Measurements from ENCODE around the gene H2BK1.

H2BK1 gene

DNA sequence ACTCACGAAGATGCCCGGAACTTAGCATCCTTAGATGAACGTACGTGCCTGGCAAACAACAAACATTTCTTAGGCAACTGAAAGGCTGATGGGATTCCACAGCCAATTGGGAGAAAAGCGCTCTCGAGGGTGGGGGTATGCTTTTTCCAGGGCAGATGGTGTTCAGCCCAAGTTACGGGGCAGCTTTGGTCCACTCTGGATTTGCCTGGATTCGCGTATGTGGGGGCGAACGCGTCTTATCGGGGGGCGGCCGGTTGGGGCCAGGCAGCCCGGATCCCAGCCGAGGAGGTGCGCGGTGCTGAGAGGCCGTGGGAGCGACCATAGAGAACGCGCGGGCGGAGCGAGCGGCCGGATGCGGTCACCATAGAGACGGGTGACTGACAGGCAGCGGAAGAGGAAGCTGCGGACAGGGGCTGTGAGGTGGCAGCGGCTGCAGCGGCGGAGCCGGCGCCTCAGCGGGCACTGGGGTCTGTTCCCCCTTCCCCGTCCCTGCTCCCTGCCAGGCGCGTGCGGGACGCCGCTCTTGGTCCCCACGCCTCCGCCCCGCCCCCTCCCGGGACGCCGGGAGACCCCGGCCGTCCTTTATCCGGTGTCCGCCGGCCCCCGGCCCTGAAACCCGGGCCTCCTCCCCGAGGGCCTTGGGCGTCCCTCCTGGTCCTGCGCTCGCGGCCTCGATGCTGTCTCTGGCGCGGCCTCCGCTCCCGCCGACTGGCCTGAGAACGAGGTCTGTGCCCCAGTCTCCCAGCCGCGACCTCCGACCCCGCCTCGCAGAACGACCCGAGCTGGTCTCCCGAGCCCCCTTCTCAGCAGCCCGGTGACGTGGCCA is 22.0 kb upstream of the H2BK1 start, which contains the start of gene CHPF2:
CHPF2 (plus strand) TSS at position 393 of the 826 bp plus-strand sequence. CDS start 1,529 bp downstream, outside the sequence.
- peak; percentile 84 for DNase-seq

DNA sequence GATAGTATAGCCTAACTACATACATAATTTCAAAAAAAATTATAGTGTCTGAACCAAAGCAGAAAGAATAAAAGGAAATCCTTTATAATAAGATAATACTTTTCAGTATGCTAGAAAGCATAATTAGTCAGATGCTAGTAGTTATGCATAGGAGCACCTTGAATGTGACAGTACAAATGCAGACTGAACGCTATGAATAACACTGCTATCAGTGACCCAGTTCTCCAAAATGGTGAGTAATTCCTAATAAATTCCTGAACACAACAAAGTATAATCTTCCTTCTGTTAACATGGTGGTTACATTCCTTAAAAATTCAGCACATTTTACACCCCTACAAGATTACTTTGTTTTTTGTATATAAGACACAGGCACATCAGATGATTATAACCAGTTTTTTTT is 20.8 kb upstream of the H2BK1 start:
- DNase-seq = no peak

- DNase-seq = no peak
Measured at GRCh38 chr7:151229249-151229648, 19.0 kb upstream of the H2BK1 start.

DNA sequence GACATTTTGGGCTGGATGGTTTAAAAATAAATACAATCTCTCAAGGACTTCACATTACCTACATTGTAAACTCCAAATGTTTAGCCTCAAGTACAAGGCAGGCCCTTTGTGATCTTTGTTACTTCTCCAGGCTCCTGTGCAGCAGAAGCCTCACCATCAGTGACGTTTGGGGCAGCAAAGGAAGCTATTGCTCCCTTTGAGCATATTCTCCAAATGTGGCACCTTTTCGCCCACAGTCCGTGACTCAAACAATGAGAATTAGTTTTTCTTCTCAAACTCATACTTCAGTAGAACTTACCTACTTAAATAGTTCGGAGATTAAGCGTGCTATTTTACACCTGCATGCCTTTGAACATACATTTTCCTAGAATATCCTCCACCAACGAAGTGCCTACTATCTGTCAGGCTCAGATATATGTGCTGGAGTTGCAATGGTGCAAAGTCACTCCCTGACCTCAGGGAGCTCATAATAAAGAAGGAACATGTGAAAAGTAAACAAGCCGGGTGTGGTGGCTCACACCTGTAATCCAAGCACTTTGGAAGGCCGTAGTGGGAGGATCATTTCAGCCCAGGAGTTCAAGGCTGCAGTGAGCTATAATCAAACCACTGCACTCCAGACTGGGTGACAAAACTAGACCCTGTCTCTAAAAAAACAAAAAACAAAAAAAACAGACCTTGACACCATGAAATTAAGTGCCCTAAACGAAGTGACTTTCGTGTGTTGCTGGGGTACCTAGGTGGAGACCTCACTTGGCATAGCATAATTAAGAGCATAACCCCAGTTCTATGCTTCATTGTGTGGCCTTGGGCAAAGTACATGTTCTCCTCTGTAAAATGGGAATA is 18.0 kb upstream of the H2BK1 start:
- DNase-seq = no peak

GRCh38 chr7:151226875-151227782 is 16.8 kb upstream of the H2BK1 start, which contains the start of gene ABCF2:
Gene ABCF2 (minus strand): TSS chr7:151227205. CDS start chr7:151226458, 747 bp downstream.
- DNase-seq = peak; percentile 87

DNA sequence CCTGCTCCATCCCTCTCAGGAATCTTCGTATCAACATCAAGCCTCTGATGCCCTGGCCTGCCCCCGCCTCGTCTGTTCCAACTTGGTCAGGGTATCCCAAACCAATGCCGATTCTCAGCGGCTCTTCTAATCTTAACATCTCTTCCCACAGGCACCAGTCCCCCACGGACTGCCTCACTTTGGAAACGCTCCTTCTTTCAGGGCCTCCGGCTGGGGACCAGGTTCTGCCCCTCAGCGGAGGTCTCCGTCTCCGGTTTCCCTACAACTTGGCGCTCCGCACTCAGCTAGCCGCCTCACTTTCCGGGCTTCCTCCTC is 16.2 kb upstream of the H2BK1 start:
- DNase-seq = no peak

GRCh38 chr7:151225948-151226510 is 15.7 kb upstream of the H2BK1 start:
- DNase-seq = no peak

GRCh38 chr7:151223728-151224127 is 13.4 kb upstream of the H2BK1 start:
- DNase-seq = no peak

DNA sequence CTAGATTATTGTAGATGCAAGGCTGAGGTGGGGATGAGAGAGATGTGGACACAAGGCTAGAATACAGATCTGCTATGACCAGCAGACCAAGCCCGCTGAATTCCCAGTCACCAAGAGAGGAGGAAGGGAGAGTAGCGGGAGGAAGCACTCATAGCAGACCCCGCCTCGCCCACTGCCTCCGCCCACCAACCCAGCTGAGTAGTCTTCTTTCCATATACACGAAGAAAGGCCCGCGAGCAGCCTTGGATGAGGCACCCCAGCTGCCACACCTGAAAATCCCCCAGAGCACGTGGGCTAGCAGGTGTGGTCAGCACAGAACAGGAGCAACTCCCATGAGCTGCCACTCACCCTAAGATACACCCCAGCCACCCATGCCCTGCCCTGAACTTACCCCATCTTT is 7.9 kb upstream of the H2BK1 start:
- no peak for DNase-seq

DNA sequence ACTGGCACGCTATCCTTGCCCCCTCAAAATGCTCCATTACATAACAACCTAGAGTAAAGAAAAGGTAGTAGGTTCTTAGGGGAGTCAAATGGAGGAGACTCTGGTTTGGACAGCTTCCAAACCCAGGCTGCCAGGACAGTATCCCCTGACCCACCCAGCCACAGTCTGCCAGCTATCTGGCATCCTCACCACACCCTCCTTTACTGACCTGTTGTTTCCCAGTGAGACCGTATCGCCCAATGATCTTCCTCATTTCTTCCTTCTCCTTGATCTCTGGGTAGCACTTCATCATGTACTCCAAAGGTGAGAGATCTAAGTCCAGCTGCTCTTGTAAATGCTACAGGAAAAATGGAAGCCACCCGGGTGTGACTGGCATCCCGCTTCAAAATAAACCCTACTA is 5.1 kb upstream of the H2BK1 start:
- DNase-seq = no peak

DNA sequence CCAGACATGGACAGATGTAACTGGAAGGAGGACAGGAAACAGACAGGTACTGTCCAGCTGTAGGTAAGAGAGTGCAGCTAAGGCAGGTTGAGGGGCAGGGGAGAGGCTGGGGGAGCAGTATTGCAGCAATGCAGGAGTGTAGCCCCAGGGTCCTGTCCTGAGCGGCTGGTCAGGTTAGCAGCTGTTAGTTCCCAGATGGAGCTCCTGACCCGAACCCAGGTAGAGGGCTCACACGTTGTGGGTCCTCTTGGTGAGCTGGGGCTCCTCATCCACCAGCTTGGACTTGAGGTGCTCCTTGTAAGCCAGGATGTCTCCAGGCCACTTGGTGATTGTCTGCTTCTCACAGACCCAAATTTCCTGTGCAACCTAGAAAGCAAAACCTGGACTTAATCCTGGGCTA is 3.5 kb upstream of the H2BK1 start:
- no peak for DNase-seq

DNA sequence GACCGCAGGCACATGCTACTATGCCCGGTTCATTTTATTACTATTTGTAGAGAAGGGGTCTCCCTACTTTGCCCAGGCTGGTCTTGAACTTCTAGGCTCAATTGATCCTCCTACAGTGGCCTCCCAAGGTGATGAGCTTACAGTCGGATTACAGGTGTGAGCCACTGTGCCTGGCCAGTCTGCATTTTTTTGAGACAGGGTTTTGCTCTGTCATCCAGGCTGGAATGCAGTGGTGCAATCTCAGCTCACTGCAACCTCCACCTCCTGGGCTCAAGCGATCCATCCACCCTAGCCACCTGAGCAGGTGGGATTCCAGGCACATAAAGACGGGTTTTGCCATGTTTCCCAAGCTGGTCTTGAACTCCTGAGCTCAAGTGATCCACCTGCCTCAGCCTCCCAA is 2.3 kb upstream of the H2BK1 start:
- no peak for DNase-seq

DNA sequence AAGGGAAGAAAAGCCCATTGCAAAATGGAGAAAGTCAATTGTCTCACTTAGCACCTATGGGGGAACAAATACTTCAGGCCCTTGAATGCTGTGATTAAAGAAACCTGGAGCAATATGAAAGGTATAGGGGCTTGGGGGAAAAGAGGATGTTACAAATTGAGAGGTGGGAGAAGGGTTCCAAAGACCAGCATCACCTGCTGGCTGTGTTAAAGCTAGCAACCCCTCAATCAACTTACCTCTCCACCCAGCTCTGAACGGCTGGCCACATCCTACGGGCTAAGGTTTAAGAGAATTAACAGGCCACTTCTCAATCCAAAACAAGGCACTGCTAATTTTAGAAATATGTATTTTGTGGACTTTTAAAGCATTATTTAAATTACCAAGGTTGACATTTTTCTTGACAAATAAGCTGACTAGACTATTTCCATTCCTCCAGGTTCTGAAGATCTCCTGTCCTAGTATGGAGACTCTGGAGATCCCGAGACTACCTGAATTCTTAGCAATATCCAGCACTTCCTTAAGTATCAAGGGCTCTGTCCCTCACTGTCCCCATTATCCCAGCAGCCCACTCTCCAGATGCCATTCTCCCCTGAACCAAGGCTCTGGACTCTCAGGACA is 976 bp upstream of the H2BK1 start:
- DNase-seq = no peak

- no peak for DNase-seq
Measured at GRCh38 chr7:151209588-151209987, 700 bp downstream of the H2BK1 start.

DNA sequence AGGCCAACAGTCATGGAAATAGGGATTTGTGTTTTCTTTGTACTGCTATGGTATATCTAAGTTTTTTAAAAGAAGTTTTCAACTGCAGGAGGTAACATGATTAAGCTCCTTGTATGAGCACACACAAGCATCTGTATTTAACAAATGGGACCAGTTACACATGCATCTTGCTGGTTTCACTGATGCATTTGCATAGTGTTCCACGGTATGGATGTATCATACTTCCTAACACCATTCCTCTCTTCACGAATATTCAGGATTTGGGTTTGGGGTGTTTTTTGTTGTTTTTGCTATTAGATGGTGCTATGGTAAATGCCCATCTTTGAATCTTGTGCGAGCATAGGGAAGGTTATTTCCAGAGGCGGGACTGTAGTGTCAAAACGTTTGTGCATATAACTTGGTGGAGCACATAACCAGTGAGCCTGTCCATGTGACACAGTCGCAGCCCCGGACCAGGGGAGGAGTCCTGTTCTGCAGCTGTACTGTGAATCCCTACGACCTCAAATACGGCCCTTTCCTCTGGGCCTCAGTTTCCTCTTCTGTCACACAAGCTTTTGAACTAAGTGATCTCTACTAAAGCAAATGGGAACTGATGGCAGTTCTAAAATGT is 1.9 kb downstream of the H2BK1 start:
- DNase-seq = no peak

DNA sequence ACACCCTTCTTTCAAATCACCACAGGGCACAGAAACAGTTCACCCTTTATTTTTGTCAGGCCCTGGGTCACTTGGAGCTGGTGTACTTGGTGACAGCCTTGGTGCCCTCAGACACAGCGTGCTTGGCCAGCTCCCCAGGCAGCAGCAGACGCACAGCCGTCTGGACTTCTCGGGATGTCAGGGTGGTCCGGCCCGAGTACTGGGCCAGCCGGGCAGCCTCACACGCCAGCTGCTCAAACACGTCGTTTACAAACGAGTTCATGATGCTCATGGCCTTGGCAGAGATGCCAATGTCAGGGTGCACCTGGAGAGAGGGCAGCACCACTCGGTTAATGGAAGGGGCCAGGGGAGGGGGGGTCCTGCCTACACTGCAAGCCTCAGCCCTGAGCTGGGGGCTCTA is 2.5 kb downstream of the H2BK1 start:
- no peak for DNase-seq

GRCh38 chr7:151207315-151207714 is 3.0 kb downstream of the H2BK1 start:
- no peak for DNase-seq

- no peak for DNase-seq
Measured at GRCh38 chr7:151206914-151207313, 3.4 kb downstream of the H2BK1 start.

- no peak for DNase-seq
Measured at GRCh38 chr7:151205730-151206129, 4.6 kb downstream of the H2BK1 start.

- DNase-seq = no peak
Measured at GRCh38 chr7:151204383-151205032, 5.8 kb downstream of the H2BK1 start.

DNA sequence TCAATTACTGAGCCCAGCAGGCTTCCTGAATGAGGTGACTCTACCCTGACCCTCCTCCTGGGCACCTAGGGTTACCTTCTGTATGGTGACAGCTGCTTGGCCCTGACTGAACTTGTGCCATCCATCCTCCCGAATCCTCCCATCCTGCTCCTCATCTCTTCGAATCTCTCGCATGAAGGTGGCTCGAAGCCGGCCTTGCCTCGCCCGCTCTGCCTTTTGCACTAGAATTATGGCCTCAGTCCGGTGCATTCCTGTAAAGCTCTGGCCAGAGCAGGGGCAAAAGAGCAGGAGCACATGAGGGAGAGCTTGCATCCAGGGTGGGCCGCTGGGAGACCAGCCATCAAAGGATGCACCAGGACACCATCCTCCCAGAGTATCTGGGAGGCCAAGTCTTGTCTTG is 7.5 kb downstream of the H2BK1 start:
- DNase-seq = no peak

Data from right kidney (tissue), 1 donor.